Fibroblast of mammary gland (primary cell): Measurements from ENCODE around the gene FRAS1.

Experiments
- DNase-seq: peaks from one replicate; pipeline ENCODE4 v3.0.0-alpha.2; 2010; ENCODE audit warnings: low read depth
- H3K4me3 ChIP-seq: 2 replicates; pipeline ENCODE4 v1.5.1; 2011; ENCODE audit warnings: low read depth, mild to moderate bottlenecking, low read length, moderate library complexity; ENCODE audit not compliant: control insufficient read depth
- CTCF ChIP-seq: conservative IDR thresholded peaks from 2 replicates; pipeline ENCODE4 v1.5.1; 2011; ENCODE audit warnings: low read depth, low read length, inconsistent platforms; ENCODE audit not compliant: control insufficient read depth, insufficient read depth

Gene FRAS1

GRCh38 chr4:78069859-78070258, 12.7 kb downstream of the FRAS1 start:
- H3K4me3 ChIP-seq, result no peak overlapping the region
- DNase-seq, result no peak
- no peak for TF ChIP-seq CTCF

GRCh38 chr4:78070731-78071282, 13.7 kb downstream of the FRAS1 start:
- no peak for DNase-seq
- no peak for TF ChIP-seq CTCF
- H3K4me3 ChIP-seq, result no peak overlapping the region

- no peak overlapping the region for H3K4me3 ChIP-seq
- TF ChIP-seq CTCF, result no peak
- DNase-seq, result no peak
Measured at GRCh38 chr4:78074759-78075158, 17.6 kb downstream of the FRAS1 start.

GRCh38 chr4:78075986-78076385, 18.9 kb downstream of the FRAS1 start:
- H3K4me3 ChIP-seq, result no peak overlapping the region
- DNase-seq, result no peak
- no peak for TF ChIP-seq CTCF

- no peak for TF ChIP-seq CTCF
- H3K4me3 ChIP-seq, result no peak overlapping the region
- no peak for DNase-seq
Measured at GRCh38 chr4:78078101-78078500, 21.0 kb downstream of the FRAS1 start.

- DNase-seq, result no peak
- TF ChIP-seq CTCF, result no peak
- H3K4me3 ChIP-seq, result no peak overlapping the region
Measured at GRCh38 chr4:78079726-78080430, 22.8 kb downstream of the FRAS1 start.

- DNase-seq, result no peak
- no peak for TF ChIP-seq CTCF
- no peak overlapping the region for H3K4me3 ChIP-seq
Measured at GRCh38 chr4:78081541-78081940, 24.4 kb downstream of the FRAS1 start.
